GM19239 (cell line): ENCODE measurements around the gene RASAL2.

Experiments
- DNase-seq: peaks from one replicate; pipeline ENCODE4 v3.0.0; 2011; ENCODE audit warnings: low spot score; ENCODE audit not compliant: insufficient read length
- FAIRE-seq: peaks from 2 replicates; lab custom pipeline; 2011; peaks lifted over from hg19 to GRCh38; lab: Jason Lieb, UNC

Gene RASAL2

DNA sequence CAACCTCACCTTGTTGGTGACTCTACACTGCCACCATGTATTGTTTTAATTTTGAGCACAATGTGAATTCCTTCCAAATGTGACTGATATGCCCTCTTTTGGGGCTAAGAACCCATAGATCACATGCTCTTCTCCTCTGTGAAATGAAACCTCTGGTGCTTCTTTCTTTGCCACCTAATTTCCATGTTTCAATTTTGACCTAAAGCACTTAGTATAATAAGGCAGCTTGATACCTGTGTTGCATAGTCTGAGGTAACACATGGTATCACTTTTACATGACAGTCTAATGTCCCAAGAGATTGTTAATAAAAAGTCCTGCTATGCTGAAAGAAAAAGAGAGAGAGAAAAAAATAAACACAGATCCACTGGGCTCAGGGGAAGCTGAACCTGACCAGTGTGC, 378.6 kb downstream of the RASAL2 start:
- FAIRE-seq: no peak
- DNase-seq: no peak

DNA sequence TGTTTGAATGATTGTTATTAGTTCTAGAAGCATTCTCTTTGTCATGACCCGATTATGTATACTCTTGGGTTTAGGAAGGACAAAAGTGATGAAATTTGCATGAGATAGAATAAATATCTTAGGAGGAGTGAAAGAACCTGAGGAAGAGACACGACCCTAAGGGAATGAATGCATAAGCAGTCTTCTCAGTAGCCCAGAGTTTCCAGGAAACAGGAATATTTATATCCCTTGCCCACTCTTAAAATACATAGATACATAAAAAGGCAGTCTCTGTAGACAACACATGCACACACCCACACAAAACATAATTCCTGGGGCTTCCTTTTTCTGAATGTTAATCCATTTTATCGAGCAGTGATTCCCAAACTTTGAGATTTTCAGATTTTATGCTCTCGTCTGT, 383.5 kb downstream of the RASAL2 start:
- no peak for DNase-seq
- no peak for FAIRE-seq

DNA sequence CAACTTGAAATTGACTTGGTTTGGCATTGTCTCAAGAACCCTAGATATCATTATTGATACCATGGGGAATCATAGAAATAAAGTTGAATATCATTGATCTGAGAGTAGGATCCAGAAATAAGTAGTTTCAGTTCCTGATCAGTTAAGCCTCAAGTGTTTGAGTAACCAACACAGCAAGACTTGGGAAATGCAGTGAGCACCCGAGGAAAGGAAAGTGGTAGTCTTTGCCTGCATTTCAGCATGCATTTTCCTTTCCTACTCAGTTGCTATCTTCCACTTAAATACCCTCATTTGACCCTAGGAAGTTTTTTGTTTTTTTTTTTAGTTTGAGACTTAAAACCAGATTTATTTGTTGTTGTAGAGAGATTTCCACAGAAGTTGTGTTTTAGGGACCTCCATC, 383.9 kb downstream of the RASAL2 start:
- FAIRE-seq: no peak
- DNase-seq: no peak

DNA sequence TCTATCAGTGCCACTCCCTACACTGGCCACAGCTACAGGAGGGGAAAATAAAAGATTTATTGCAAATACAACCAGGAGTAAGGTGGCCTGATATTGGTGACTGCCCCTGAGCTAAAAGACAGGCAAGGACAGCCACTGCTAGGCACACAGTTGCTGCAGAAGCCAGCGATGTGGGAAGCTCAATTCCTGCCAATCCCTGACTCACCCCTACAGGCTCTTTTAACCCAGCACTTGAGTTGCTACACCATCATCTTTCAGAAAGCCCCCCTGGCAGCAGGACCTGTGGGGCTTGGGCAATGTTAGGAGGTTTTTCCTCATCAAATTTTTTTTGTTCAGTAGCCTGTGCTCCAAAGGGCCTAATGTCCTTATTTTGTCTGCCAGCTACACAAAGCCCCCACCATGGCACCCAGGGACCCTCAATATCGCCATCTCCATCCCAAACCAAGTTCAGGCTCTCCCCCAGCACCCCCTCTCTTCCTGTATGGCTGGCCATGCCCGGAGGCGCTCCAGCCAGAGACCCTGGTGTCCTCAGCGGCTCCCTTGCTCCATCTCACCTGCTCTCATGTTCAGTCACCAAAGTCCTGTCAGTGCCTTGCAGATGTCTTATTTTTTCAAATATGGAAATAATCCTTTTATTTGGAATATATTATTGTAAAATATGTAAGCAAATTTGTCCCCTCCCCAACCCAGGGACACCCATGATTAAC, 389.5 kb downstream of the RASAL2 start:
- DNase-seq: no peak
- FAIRE-seq: no peak

- FAIRE-seq (no peak), DNase-seq (no peak)
Observed at GRCh38 chr1:178484698-178485225, 390.9 kb downstream of the RASAL2 start.

- no peak for FAIRE-seq
- DNase-seq: no peak
Observed at GRCh38 chr1:178485541-178485981, 391.7 kb downstream of the RASAL2 start.

- FAIRE-seq (no peak), DNase-seq (no peak)
Observed at GRCh38 chr1:178486100-178487069, 392.5 kb downstream of the RASAL2 start.

GRCh38 chr1:178487070-178487615, 393.2 kb downstream of the RASAL2 start:
- DNase-seq: no peak
- FAIRE-seq: no peak

DNA sequence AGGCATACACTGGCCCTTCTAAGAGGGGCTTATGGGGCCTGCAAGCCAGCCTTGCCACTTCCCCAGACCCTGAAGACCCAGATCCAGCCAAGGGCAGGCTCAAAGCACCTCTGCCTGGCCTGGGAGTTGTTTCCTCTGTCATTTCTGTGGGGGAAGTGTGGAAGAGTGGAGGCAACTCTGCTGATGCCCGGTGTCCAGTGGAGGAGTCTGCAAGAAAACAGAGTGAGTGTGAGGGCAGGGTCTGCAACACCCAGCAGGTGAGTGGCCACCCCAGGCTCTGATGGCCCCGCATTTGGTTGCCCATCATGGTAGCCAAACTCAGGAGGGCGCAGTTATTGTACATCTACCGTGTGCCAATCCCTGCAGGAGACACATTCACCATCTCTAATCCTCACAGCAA, 394.5 kb downstream of the RASAL2 start:
- no peak for FAIRE-seq
- no peak for DNase-seq

DNA sequence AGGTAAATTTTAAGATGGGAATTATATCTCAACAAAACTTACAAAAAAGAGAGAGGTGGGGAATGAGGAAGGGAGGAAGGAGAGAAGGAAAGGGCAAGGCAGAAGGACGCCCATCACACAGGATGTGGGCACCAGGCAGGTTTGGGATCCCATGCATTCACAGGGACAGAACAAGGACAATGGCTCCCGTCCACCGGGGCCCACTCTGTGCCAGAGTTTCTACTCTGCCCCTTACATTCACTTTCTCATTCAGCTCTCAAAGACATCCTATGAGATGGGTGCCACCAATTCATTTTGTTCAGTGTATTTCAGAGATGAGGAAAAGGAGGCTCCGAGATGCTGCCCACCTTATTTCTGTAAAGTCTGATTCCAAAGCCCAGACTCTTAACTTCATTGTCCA, 395.5 kb downstream of the RASAL2 start:
- DNase-seq: no peak
- FAIRE-seq: no peak

DNA sequence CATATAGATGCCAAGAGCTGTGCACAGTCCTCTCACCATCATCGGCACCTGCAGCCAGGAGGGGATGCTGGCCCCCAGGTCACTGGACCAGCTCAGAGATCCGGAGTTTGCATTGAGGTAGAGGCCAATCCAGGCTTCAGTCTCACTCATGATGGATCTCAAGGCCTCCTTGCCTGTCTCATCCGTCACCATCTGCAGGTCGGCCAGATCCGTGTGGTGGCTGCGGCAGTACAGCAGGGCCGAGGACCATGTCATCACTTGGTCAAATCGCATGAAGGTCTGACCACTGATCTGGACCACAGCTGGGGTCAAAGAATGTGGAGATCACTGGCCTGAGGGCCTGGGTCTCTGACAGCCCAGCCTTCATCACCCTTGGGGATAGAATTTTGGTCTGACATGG, 396.2 kb downstream of the RASAL2 start:
- no peak for FAIRE-seq

DNA sequence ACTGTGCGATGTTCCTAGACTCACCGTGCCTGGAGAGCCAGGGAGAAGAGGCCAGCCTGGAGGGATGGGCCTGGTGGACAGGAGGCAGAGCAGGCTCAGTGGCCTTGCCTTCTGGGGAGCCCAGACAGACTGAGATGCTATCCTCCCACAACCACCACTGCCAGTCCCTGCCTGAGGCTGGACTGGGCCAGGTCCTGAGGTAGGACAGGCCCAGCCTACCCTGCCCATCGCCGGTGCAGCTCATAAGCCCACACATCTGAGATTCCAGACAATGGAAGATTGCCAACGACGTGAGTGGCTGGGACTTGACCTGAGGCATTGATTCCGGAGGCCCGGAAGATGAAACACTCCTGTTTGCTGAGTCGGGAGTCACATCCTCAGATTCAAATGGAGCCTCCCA, 397.1 kb downstream of the RASAL2 start:
- DNase-seq (no peak), FAIRE-seq (no peak)

More for the DNA sequence above, 396.2 kb downstream of the RASAL2 start:
- DNase-seq: no peak

DNA sequence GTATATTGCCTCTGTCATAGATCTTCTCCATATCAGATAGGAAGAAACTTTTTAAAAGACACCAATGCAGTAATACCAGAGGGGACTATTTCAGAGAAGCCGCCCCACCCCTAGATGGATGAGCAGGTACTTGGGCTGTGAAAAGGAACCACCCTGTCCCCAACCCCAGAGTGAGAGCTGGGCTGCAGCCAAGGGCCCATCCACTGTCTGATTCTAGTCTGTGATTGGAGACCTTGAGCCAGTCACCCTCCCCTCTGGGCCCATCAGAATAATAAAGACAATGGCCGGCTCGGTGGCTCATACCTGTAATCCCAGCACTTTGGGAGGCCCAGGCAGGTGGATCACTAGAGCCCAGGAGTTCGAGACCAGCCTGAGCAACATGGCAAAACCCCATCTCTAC, 397.8 kb downstream of the RASAL2 start:
- FAIRE-seq (no peak), DNase-seq (no peak)

DNA sequence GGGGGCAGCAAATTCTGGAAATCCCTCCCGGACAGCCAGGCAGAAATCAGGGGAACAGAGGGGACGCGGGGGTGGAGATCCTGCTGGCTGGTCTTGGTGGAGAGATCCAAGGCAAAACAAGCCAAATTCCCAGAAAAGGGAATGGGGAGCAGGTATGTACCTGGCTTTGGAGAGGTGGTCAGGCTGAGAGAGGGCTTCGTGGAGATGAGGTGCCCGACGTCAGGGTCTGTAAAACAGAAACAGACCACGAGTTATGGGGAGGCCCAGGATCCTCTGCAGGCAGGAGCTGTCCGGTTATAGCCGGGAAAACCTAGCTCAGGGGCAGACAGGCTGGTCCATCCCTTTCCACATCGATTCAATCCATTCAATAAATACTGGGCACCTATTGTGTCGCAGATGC, 398.4 kb downstream of the RASAL2 start:
- no peak for DNase-seq
- no peak for FAIRE-seq

DNA sequence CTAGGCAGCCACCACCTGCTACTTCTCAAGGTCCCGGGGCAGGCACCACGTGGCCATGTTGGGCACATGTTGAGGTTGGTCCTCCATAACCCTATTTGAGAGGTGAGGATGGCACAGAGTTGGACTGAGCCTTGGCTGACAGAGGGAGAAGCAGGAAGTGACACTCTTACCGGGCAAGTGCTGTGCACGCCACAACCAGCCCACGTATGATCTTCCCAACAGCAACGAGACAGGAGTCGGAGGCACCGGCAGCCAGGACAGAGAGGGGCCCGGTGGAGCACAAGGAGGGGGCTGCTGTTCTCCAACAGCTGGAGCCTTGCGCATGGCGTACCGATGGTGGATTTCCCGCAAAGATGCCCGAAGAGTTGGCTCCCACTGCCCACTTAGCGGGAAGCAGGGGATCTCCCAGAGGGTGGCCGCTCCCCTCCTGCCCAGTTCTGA, 399.4 kb downstream of the RASAL2 start:
- FAIRE-seq (no peak), DNase-seq (no peak)

DNA sequence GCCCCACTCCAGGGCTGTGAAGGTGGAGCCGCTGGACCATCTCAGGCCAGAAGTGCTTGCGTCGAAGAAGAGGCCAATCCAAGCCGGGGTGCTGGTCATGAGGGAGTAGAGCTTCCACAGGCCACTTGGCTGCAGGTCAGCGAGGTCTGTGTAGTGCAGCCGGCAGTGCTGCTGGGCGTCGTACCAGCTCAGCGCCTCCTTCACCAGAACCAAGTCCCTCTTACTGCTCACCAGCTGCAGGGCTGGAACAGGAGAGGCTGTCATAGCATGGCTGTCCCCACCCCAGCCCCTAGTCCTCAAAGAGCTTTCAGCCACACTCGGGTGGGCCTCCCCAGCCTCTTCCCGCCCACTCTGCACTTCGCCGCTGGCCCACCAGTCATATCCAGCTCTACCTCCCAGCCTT, 400.7 kb downstream of the RASAL2 start:
- DNase-seq (no peak), FAIRE-seq (no peak)

DNA sequence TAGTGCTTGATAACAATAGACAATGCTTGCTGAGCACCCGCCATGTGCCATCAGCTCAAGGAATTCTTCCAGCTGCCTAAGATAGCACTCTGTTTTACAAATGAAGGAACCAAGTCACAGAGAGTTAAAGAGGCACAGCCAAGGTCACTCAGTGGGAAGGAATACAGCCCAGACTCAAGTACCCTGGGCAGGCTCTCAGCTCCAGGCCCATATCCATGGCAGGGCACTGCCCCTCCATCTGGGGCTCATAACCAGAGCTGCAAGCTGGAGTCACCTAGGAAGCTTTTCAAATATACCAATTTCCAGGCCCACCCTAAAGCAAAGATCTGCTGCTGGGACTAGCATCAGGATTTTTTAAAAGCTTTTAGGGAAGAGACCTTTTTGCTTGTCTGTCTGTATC, 401.3 kb downstream of the RASAL2 start:
- FAIRE-seq: no peak
- no peak for DNase-seq

GRCh38 chr1:178495741-178496409, 402.0 kb downstream of the RASAL2 start:
- DNase-seq (no peak), FAIRE-seq (no peak)

- no peak for FAIRE-seq
- no peak for DNase-seq
Observed at GRCh38 chr1:178496410-178497135, 402.7 kb downstream of the RASAL2 start, which contains the start of gene CLEC20A. TSS of gene CLEC20A (minus strand) at chr1:178496964. CDS start at chr1:178496939, 25 bp downstream.
